ENCODE data around the gene IGLON5. TPM values are rescaled to one million over a fixed set of nuclear protein-coding genes. Genes with fewer than 3 reads are reported as not detected.

The IGLON5 gene
- total and polyA plus RNA-seq, 4 donors: 12.1 to 160 (median 84.5) TPM

GRCh38 chr19:51368366-51369282, 57.2 kb downstream of the IGLON5 start, which contains the start of gene CLDND2:
Gene CLDND2, minus strand, starts transcription at chr19:51369003. Its CDS starts 426 bp downstream, at chr19:51368577.
- peak within 1 kb of the TSS; percentile 92 for H3K4me3 ChIP-seq (ENCODE audit: low read depth, low read length)
- H3K4me1 ChIP-seq (ENCODE audit: control insufficient read depth, insufficient read depth, low read length): peaks cover 38% of the 10 kb centered on the region
- WGBS (ENCODE audit: insufficient coverage): 52% methylated on average over 18 of the region's 23 CpGs
- no peaks in the 10 kb centered on the region for H3K36me3 ChIP-seq (ENCODE audit: control insufficient read depth, insufficient read depth, low read length)
- no peaks in the 10 kb centered on the region for H3K27me3 ChIP-seq (ENCODE audit: control insufficient read depth, insufficient read depth, low read length)
- DNase-seq (ENCODE audit: low read depth in 4 of 6, low spot score in 6 of 6): peak in 1 of 6 donors; percentile 9
- peak within 1 kb of the TSS; percentile 89 for H3K27ac ChIP-seq (ENCODE audit: low read depth, low read length)
- no peaks in the 10 kb centered on the region for H3K9me3 ChIP-seq (ENCODE audit: control insufficient read depth, insufficient read depth, low read length)

- 87% methylated on average over 4 of the region's 4 CpGs for WGBS (ENCODE audit: insufficient coverage)
- Histone ChIP-seq H3K9me3 (ENCODE audit: control insufficient read depth, insufficient read depth, low read length) (no peaks in the 10 kb centered on the region), H3K27ac (ENCODE audit: low read depth, low read length) (no peak overlapping the region), H3K36me3 (ENCODE audit: control insufficient read depth, insufficient read depth, low read length) (no peaks in the 10 kb centered on the region), H3K27me3 (ENCODE audit: control insufficient read depth, insufficient read depth, low read length) (no peaks in the 10 kb centered on the region), H3K4me3 (ENCODE audit: low read depth, low read length) (no peak overlapping the region), H3K4me1 (ENCODE audit: control insufficient read depth, insufficient read depth, low read length) (peaks cover 30% of the 10 kb centered on the region)
- no peak for DNase-seq (ENCODE audit: low read depth in 4 of 6, low spot score in 6 of 6)
Observed at GRCh38 chr19:51370230-51370629, 58.8 kb downstream of the IGLON5 start.

GRCh38 chr19:51371186-51371690, 59.8 kb downstream of the IGLON5 start:
- Histone ChIP-seq H3K9me3 (ENCODE audit: control insufficient read depth, insufficient read depth, low read length) (no peaks in the 10 kb centered on the region), H3K4me1 (ENCODE audit: control insufficient read depth, insufficient read depth, low read length) (peaks cover 21% of the 10 kb centered on the region), H3K27ac (ENCODE audit: low read depth, low read length) (no peak overlapping the region), H3K4me3 (ENCODE audit: low read depth, low read length) (no peak overlapping the region), H3K36me3 (ENCODE audit: control insufficient read depth, insufficient read depth, low read length) (no peaks in the 10 kb centered on the region), H3K27me3 (ENCODE audit: control insufficient read depth, insufficient read depth, low read length) (no peaks in the 10 kb centered on the region)
- no peak for DNase-seq (ENCODE audit: low read depth in 4 of 6, low spot score in 6 of 6)
- 91% methylated on average over 7 of the region's 8 CpGs for WGBS (ENCODE audit: insufficient coverage)

DNA sequence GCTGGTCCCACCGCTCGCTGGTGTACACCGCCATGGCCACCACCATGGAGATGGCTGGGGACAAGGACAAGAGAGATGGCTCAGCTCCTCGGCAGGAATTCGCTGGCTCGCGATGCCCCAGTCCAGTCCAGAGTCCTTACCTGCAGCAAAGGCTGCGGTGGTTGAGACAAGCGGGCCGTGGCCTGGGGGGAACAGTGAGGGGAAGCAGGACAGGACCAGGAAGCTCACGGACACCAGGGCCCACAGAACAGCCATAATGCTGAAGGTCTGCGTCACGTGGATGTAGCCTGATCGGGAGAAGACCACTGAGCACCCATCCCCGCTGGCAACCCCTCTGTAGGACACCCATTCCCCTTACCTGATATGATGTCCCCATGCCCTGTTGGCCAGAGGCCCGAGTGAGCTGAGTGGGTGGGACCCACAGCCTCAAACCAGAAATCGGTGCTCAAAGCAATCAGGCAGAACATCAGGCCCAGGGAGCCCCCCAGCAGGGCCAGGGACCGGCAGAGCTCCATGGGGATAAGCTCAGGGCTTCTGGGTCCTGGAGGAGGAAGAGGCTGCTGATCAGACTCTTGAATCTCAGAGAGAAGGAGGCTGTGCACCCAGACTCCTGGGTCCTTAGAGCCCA, 60.7 kb downstream of the IGLON5 start:
- DNase-seq (ENCODE audit: low read depth in 4 of 6, low spot score in 6 of 6): no peak
- H3K9me3 ChIP-seq (ENCODE audit: control insufficient read depth, insufficient read depth, low read length): no peaks in the 10 kb centered on the region
- H3K36me3 ChIP-seq (ENCODE audit: control insufficient read depth, insufficient read depth, low read length): no peaks in the 10 kb centered on the region
- no peak overlapping the region for H3K27ac ChIP-seq (ENCODE audit: low read depth, low read length)
- H3K27me3 ChIP-seq (ENCODE audit: control insufficient read depth, insufficient read depth, low read length): no peaks in the 10 kb centered on the region
- H3K4me1 ChIP-seq (ENCODE audit: control insufficient read depth, insufficient read depth, low read length): peaks cover 13% of the 10 kb centered on the region
- WGBS (ENCODE audit: insufficient coverage): 91% methylated on average over 18 of the region's 18 CpGs
- H3K4me3 ChIP-seq (ENCODE audit: low read depth, low read length): no peak overlapping the region

DNA sequence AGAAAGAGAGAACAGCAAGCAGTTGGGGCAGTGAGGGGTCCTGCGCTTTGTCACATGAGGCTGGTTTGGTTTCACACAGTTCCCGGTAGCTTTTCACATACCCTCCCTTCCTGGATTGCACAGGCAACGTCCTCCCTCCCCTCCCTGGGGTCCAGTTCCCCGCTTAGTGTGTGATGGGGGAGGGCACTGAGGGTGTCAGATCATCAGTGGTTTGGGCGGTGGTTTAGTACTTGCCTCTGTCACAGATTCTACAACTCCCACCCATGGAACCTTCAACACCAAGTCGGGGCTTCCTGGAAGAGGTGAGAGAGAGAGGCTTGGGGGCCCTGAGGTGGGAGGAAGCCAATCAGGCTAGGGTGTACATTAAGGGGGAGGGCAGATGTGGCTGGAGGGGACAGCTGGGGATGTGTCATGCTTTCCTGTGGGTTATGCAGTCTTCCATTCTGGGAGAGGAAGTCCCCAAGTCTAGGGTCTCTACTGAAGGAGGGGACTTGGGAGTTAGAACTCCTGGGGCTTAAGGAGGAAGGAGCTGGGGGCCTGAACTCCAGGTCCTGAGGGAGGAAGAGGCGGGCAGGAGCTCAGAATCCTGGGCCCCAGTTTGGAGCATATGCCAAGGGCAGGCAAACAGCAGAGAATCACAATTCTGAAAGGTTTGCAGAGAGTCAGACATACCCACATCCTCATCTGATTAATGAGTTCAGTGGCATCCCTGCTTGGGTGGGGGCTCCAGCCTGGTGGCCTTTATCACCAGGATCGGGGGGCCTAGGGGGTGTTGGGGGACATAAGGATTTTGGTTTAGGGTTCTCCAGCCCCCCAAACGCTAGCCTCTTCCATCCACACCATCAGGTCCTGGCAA, 61.4 kb downstream of the IGLON5 start, which contains the start of gene NKG7:
NKG7 (minus strand) TSS at position 6 of the 856 bp plus-strand sequence. CDS start 119 bp downstream, outside the sequence.
- Histone ChIP-seq H3K27me3 (ENCODE audit: control insufficient read depth, insufficient read depth, low read length) (no peaks in the 10 kb centered on the region), H3K9me3 (ENCODE audit: control insufficient read depth, insufficient read depth, low read length) (no peaks in the 10 kb centered on the region), H3K4me3 (ENCODE audit: low read depth, low read length) (no peak within 1 kb of the TSS), H3K4me1 (ENCODE audit: control insufficient read depth, insufficient read depth, low read length) (peaks cover 10% of the 10 kb centered on the region), H3K36me3 (ENCODE audit: control insufficient read depth, insufficient read depth, low read length) (no peaks in the 10 kb centered on the region), H3K27ac (ENCODE audit: low read depth, low read length) (no peak within 1 kb of the TSS)
- DNase-seq (ENCODE audit: low read depth in 4 of 6, low spot score in 6 of 6): no peak
- 50% methylated on average over 1 of the region's 9 CpGs for WGBS (ENCODE audit: insufficient coverage)

DNA sequence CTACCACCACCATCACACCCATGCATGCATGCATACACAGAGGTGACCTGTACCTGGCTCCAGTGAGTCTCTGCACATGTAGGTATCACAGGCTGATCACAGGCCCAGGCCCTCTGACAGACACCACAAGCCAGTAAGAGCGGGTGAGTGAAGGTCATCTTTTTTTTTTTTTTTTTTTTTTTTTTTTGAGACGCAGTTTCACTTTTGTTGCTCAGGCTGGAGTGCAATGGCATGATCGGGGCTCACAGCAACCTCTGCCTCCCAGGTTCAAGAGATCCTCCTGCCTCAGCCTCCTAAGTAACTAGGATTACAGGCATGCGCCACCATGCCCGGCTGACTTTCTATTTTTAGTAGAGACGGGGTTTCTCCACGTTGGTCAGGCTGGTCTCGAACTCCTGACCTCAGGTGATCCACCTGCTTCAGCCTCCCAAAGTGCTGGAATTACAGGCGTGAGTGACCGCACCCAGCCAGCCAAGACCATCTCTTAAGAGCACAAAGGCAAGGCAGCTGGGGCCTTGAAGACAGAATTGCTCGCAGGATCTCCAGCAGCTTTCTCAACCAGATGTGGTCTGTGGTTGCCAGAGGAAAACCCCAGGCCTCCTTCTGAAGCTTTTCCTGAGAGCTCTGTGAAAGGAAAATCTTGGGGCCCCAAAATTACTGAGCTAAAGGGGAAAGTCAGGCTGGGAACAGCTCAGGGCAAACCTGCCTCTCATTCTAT, 64.2 kb downstream of the IGLON5 start:
- Histone ChIP-seq H3K4me1 (ENCODE audit: control insufficient read depth, insufficient read depth, low read length) (no peaks in the 10 kb centered on the region), H3K27me3 (ENCODE audit: control insufficient read depth, insufficient read depth, low read length) (no peaks in the 10 kb centered on the region), H3K9me3 (ENCODE audit: control insufficient read depth, insufficient read depth, low read length) (no peaks in the 10 kb centered on the region), H3K36me3 (ENCODE audit: control insufficient read depth, insufficient read depth, low read length) (no peaks in the 10 kb centered on the region), H3K27ac (ENCODE audit: low read depth, low read length) (no peak overlapping the region), H3K4me3 (ENCODE audit: low read depth, low read length) (no peak overlapping the region)
- DNase-seq (ENCODE audit: low read depth in 4 of 6, low spot score in 6 of 6): no peak
- WGBS (ENCODE audit: insufficient coverage): 82% methylated on average over 7 of the region's 11 CpGs

DNA sequence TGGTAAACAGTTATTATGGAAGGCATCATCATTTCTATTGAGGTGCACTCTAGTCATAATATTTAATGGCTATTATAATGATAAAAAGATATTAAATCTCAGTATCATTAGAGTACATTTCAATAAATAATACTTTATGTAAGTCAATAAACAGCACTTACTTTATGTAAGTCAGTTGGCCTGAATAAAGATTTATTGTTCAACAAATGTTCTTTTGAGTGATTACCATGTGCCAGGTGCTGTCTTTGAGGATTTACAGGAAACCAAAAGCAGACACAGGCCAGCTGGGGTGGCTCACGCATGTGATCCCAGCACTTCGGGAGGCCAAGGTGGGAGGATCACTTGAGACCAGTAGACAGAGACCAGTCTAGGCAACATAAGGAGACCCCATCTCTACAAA, 66.0 kb downstream of the IGLON5 start:
- Histone ChIP-seq H3K36me3 (ENCODE audit: control insufficient read depth, insufficient read depth, low read length) (no peaks in the 10 kb centered on the region), H3K9me3 (ENCODE audit: control insufficient read depth, insufficient read depth, low read length) (no peaks in the 10 kb centered on the region), H3K27me3 (ENCODE audit: control insufficient read depth, insufficient read depth, low read length) (no peaks in the 10 kb centered on the region), H3K4me1 (ENCODE audit: control insufficient read depth, insufficient read depth, low read length) (no peaks in the 10 kb centered on the region), H3K27ac (ENCODE audit: low read depth, low read length) (no peak overlapping the region), H3K4me3 (ENCODE audit: low read depth, low read length) (no peak overlapping the region)
- 100% methylated on average over 2 of the region's 2 CpGs for WGBS (ENCODE audit: insufficient coverage)
- DNase-seq (ENCODE audit: low read depth in 4 of 6, low spot score in 6 of 6): no peak

DNA sequence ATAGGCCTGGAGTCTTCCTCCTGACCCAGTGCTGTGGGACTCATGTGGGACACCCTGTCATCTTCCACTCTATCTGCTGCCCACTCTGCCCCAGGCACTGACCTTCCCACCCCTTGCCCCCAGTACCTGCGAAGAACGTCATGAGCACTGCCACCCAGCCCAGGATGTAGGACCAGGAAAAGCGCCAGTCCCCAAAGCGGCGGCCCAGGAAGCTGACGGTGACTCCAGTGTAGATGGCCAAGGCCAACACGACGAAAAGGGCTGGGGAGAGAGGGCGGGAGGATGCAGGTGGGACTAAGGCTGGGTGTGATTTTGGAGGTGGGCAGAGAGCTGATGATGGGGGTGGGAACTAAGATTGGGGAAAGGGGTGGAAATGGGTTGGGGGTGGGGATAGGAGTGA, 68.9 kb downstream of the IGLON5 start:
- Histone ChIP-seq H3K36me3 (ENCODE audit: control insufficient read depth, insufficient read depth, low read length) (no peaks in the 10 kb centered on the region), H3K27me3 (ENCODE audit: control insufficient read depth, insufficient read depth, low read length) (no peaks in the 10 kb centered on the region), H3K27ac (ENCODE audit: low read depth, low read length) (no peak overlapping the region), H3K9me3 (ENCODE audit: control insufficient read depth, insufficient read depth, low read length) (no peaks in the 10 kb centered on the region), H3K4me3 (ENCODE audit: low read depth, low read length) (no peak overlapping the region), H3K4me1 (ENCODE audit: control insufficient read depth, insufficient read depth, low read length) (no peaks in the 10 kb centered on the region)
- no peak for DNase-seq (ENCODE audit: low read depth in 4 of 6, low spot score in 6 of 6)
- WGBS (ENCODE audit: insufficient coverage): 94% methylated on average over 9 of the region's 9 CpGs
